DMS153 (cell line): ENCODE results near the gene UBL4B.
A peak's percentile ranks its signal among the peaks of the same experiment; 100 is the strongest.

Source experiments
- DNase-seq: peaks from one replicate; lab custom pipeline; 2025; lab: John Stamatoyannopoulos, UW

Gene UBL4B

GRCh38 chr1:110114784-110115183, 2.5 kb downstream of the UBL4B start:
- DNase-seq = no peak

DNA sequence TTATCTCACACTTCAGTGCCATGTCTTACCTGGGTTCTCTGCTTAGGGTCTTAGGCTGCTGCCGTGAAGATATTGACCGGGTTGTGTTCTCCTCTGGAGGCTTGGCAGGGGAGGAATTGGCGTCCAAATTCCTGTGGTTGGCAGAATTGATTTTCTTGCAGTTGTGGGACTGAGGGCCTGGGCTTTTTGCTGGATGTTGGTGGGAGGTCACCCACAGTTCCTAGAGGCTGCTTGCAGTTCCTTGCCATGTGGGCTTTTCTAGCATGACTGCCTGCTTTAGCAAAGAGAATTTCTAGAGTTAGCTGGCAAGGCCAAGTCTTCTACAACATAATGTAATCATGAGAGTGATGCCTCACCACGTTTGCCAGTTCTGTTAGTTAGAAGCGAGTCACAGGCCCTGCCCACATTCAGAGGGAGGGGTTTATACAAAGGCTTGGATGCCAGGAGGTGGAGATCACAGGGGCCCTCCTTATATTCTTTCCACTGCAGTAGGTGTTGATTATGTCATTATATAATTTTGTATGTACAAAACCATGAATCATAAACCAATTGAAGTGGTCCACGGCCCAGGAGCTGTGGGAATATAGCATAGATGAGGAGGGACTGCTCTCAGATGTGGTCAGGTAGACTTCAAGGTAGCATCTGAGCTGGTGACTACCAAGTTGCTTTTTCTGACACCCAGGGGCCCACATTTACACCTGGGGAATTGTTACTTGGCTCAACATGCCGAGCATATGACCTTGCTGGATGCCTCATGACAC, 6.6 kb downstream of the UBL4B start:
- no peak for DNase-seq

DNA sequence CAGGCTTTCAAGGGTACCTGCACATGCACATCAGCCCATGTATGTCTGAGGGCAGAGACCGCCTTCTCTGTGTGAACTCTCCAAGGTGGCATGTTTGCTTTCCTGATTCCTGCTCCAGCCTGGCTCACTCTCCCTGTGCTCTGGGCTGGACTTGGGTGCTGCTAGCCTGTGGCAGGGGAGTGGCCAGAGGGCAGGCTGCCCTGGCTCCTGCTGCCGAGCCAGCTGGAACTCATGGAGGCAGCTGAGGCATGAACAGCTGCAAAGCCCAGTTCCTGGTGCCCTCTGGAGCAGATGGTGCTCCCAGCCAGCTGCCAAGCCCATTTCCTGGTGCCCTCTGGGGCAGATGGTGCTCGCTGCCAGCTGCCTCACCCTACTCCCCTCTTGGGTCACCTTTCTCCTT, 7.6 kb downstream of the UBL4B start:
- DNase-seq = peak; percentile 51

- peak; percentile 31 for DNase-seq
Measured at GRCh38 chr1:110120960-110121561, 8.8 kb downstream of the UBL4B start.

GRCh38 chr1:110123224-110123623, 11.0 kb downstream of the UBL4B start:
- DNase-seq = no peak

GRCh38 chr1:110125810-110126209, 13.6 kb downstream of the UBL4B start:
- no peak for DNase-seq

- DNase-seq = no peak
Measured at GRCh38 chr1:110130113-110130591, 17.9 kb downstream of the UBL4B start.

GRCh38 chr1:110130989-110131388, 18.7 kb downstream of the UBL4B start:
- DNase-seq = no peak

DNA sequence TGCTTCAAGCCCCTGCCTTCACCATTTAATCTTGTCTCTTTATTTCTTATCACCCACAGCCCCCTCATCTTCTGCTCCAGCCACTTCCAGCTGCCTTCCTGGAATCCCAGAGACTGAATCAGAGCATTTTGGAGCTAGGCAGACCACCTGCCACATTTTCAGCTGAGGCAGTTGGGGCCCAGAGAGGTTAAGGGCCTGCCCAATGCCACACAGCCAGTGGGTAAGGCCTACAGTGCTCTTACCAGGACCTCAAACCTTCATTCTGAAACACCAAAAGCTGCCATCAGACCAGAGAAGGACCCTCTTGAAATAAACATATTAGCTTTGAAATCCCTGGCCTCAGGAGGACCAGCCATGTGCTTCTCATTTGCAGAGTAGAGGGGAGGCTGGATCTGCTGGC, 20.4 kb downstream of the UBL4B start:
- DNase-seq = no peak

DNA sequence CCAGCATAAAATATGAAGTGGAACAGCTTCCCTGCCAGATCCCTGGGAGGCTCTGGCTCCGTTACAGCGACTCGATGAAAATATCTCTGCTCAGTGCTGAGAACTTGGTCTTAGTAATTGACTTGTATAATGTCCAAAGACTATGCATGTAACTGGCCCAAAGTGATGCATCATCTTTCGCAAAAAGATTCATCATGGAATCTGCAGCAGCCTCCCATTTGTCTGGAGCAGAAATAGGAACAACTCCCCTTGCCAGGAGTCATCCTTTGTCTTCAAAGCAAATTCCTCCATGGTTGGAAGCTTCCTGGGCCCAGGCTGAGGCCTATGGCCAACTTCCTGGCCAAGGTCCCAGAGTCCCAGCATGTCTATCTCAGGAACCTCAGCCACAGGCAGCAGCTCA, 21.2 kb downstream of the UBL4B start:
- DNase-seq = no peak

DNA sequence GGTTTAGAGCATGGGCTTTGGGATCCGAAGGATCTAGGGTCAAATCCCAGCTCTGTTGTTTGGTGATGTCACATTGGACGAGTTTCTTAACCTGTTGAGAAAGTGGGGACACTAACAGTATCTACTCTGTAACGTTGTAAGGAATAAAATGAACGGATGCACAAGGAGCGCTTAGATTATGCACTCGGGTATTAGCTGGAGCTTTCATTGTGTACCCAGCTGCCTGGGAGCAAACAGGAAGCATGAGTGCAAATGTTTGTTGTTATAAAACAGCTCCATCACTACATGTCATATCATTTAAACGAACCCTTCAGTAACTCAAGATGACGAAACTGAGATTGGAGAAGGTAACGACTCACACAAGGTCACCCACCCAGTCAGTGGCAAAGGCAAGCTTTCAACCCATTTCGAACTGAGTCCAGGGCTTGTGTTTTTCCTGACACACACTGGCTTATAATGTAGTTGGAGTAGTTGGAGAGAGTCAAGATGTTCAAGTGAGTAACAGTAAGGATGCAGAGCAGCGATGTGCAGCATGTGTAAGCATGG, 21.9 kb downstream of the UBL4B start:
- peak; percentile 94 for DNase-seq

- peak; percentile 80 for DNase-seq
Measured at GRCh38 chr1:110135246-110135645, 23.0 kb downstream of the UBL4B start.

- peak; percentile 56 for DNase-seq
Measured at GRCh38 chr1:110135666-110136065, 23.4 kb downstream of the UBL4B start.

DNA sequence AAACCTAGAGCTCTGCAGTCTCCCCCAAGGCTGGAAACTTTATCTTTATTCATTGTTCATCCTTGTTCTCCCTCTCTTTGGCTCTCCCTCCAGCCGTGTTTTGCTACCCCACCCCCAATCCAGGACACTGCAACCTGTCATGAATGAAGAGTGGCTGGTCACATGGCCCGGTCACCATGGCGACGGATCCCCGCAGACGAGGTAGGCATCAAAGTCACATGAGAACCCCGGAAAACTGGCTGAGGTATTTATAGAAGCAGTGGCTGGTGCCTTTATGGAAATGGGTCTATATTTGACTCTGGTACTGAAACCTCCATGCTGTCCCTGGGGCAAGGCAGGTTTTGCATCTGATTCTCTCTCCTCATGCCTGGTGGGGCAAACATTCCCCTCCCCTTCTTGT, 24.7 kb downstream of the UBL4B start:
- peak; percentile 93 for DNase-seq

- no peak for DNase-seq
Measured at GRCh38 chr1:110138956-110139355, 26.7 kb downstream of the UBL4B start.

DNA sequence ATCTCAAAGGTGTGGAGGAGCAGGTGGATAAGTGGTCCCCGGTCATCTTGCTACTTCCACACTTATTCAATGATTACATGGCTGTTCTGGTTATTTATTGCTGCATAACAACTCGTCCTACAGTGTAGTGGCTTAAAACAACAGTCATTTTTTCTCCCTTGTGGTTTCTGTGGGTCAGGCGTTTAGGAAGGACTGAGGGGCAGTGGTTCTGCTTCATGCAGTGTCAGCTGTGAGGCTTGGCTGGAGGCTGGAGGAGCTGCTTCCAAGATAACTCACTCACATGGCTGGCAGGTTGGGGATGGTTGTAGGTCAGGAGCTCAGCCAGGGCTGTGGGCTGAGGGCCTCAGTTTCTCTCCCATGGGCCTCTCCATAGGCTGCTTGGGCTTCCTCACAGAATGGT, 32.1 kb downstream of the UBL4B start:
- DNase-seq = no peak

DNA sequence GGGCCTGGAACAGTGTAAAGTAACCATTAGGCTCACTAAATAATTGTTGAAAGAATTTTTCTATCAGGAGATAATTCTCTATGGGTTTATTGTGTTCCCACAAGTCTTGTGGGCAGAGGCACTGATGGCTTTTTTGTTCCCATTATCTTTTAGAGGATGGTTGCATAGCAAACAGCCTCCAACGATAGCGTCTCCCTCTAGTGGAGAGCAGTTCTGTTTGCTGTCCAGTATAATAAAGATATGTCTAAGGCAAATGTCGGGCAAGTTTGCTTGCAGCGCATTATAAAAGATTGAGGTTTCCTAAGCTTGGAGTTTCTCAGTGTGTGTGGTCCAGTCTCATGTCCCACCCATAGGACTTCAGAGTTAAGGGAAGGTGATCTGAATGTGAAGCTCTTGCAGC, 36.7 kb downstream of the UBL4B start:
- peak; percentile 60 for DNase-seq

- DNase-seq = no peak
Measured at GRCh38 chr1:110150330-110151174, 38.3 kb downstream of the UBL4B start, which contains the start of gene SLC6A17. Gene SLC6A17, plus strand, starts transcription at chr1:110150494. Its CDS starts 16,436 bp downstream, at chr1:110166930.

- DNase-seq = no peak
Measured at GRCh38 chr1:110151175-110151669, 39.0 kb downstream of the UBL4B start.

DNA sequence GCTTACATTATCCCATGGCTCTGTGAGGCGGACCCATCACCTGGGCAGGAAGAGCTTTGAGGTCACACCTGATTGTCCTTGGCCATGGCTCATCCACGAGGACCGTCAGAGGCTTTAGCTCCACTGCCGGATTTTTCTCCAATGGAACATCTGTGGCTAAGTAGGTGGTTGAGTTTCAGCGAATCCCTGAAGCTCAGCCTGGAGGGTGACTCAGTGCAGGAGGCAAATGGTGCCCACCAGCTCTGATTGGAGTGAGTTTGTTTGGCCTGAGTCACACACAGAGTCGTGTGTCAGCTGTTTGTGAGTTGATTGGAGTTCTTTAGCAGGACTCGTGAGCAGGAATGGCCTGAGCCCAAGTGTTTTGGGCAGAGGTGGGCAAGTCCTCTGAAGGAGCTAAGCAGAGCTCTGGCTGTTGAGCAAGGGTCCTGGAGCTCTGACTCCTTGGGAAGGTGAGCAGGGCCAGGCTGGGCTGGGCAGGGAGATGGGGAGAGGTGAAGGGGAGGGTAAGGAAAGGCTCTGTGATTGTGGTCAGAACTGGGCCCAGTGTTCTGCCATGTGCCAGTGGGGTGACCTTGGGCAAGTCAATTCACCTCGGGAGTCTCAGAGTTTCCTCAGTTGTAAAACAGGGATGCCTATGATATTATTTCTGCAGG, 40.0 kb downstream of the UBL4B start:
- DNase-seq = no peak

DNA sequence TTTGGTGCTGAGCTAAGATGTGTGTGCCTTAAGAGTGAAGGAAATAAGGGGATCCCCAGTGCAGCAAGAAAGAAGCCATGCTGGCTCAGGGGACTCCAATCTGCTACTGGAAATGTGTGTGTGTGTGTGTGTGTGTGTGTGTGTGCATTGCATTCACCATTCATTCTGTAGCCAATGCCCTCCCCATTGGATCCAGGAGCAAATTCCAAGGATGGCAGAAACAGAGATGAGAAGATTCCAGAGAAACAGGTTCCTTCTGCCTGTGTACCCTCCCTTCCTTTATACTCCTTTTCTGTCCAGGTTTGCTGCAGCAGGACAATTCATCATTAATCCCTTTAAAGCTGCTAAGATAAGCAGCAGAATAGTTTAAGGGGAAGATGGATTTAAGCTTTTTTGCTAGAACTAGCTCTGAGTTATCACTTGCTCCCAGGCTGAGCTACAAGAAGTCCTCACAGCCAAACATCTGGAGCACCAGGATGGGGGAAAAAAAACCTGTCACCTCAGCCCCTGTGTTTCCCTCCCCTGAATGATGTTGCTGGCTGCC, 41.2 kb downstream of the UBL4B start:
- no peak for DNase-seq
